Liver (tissue), 9 donors: ENCODE data around the gene ELOVL3. TPM values are rescaled to one million over a fixed set of nuclear protein-coding genes. Genes with fewer than 3 reads are reported as not detected.

Experiments used
- DNase-seq: peaks from one replicate; pipeline ENCODE4 v3.0.0-alpha.2; 2017; ENCODE audit warnings: low spot score
- H3K27ac ChIP-seq, 2 donors: one replicate each; pipeline ENCODE4 v1.7.0; 2013; ENCODE audit warnings: inconsistent platforms in 2 of 2, low read length in 2 of 2, control low read depth in 1 of 2, low read depth in 1 of 2, mild to moderate bottlenecking in 1 of 2
- H3K27me3 ChIP-seq, 4 donors: one replicate each; pipeline versions ENCODE4 v1.6.1 to v1.7.0; 2013; ENCODE audit warnings: low read length in 3 of 4, inconsistent platforms in 1 of 4, mild to moderate bottlenecking in 1 of 4, moderate library complexity in 1 of 4; ENCODE audit not compliant: control insufficient read depth in 4 of 4, insufficient read depth in 4 of 4
- H3K36me3 ChIP-seq, 4 donors: one replicate each; pipeline versions ENCODE4 v1.6.1 to v1.7.0; 2013; ENCODE audit warnings: low read length in 3 of 4, mild to moderate bottlenecking in 3 of 4, low read depth in 1 of 4, moderate library complexity in 1 of 4; ENCODE audit not compliant: control insufficient read depth in 4 of 4, insufficient read depth in 3 of 4
- H3K4me1 ChIP-seq, 4 donors: one replicate each; pipeline versions ENCODE4 v1.6.1 to v1.7.0; 2013; ENCODE audit warnings: low read length in 3 of 4, mild to moderate bottlenecking in 3 of 4, moderate library complexity in 1 of 4; ENCODE audit not compliant: control insufficient read depth in 4 of 4, insufficient read depth in 4 of 4
- H3K4me3 ChIP-seq, 3 donors: one replicate each; pipeline versions ENCODE4 v1.6.1 to v1.7.0; 2013; ENCODE audit warnings: low read length in 3 of 3, control low read depth in 1 of 3, low read depth in 1 of 3, mild to moderate bottlenecking in 1 of 3
- H3K9ac ChIP-seq, 2 donors: one replicate each; pipeline ENCODE4 v1.7.0; 2013; ENCODE audit warnings: low read length in 2 of 2, mild to moderate bottlenecking in 2 of 2, moderate library complexity in 2 of 2, control low read depth in 1 of 2, low read depth in 1 of 2
- H3K9me3 ChIP-seq, 4 donors: one replicate each; pipeline versions ENCODE4 v1.6.1 to v1.7.0; 2013; ENCODE audit warnings: low read length in 3 of 4; ENCODE audit not compliant: control insufficient read depth in 4 of 4
- EGR1 ChIP-seq, 2 donors: IDR thresholded peaks; 2 replicates each; pipeline ENCODE4 v1.6.1; 2016 to 2018; ENCODE audit warnings: antibody characterized with exemption in 2 of 2, low read depth in 2 of 2
- FOXA1 ChIP-seq: IDR thresholded peaks from 2 replicates; pipeline ENCODE4 v1.6.1; 2016; ENCODE audit warnings: antibody characterized with exemption
- FOXA2 ChIP-seq: IDR thresholded peaks from 2 replicates; pipeline ENCODE4 v1.6.1; 2016; ENCODE audit warnings: antibody characterized with exemption
- GABPA ChIP-seq, 2 donors: IDR thresholded peaks in 1 of 2; conservative IDR thresholded peaks in 1 of 2; 2 replicates each; pipeline ENCODE4 v1.6.1; 2016; ENCODE audit warnings: antibody characterized with exemption in 2 of 2, mild to moderate bottlenecking in 1 of 2, moderate library complexity in 1 of 2
- HNF4A ChIP-seq, 2 donors: conservative IDR thresholded peaks; 2 replicates each; pipeline ENCODE4 v1.6.1; 2016; ENCODE audit warnings: antibody characterized with exemption in 2 of 2, mild to moderate bottlenecking in 2 of 2
- HNF4G ChIP-seq: IDR thresholded peaks from 2 replicates; pipeline ENCODE4 v1.6.1; 2016; ENCODE audit warnings: antibody characterized with exemption
- JUND ChIP-seq, 2 donors: IDR thresholded peaks; 2 replicates each; pipeline ENCODE4 v1.6.1; 2016; ENCODE audit warnings: antibody characterized with exemption in 2 of 2
- NR2F2 ChIP-seq: IDR thresholded peaks from 2 replicates; pipeline ENCODE4 v1.6.1; 2016; ENCODE audit warnings: antibody characterized with exemption
- RAD21 ChIP-seq, 2 donors: IDR thresholded peaks; 2 replicates each; pipeline ENCODE4 v1.6.1; 2016; ENCODE audit warnings: antibody characterized with exemption in 2 of 2, mild to moderate bottlenecking in 2 of 2
- RXRA ChIP-seq, 2 donors: IDR thresholded peaks; 2 replicates each; pipeline ENCODE4 v1.6.1; 2017 to 2018; ENCODE audit warnings: antibody characterized with exemption in 2 of 2, mild to moderate bottlenecking in 1 of 2
- SP1 ChIP-seq: IDR thresholded peaks from 2 replicates; pipeline ENCODE4 v1.6.1; 2018; ENCODE audit warnings: antibody characterized with exemption, mild to moderate bottlenecking
- TAF1 ChIP-seq: conservative IDR thresholded peaks from 2 replicates; pipeline ENCODE4 v1.6.1; 2016; ENCODE audit warnings: antibody characterized with exemption, mild to moderate bottlenecking
- YY1 ChIP-seq: IDR thresholded peaks from 2 replicates; pipeline ENCODE4 v1.6.1; 2016; ENCODE audit warnings: antibody characterized with exemption, mild to moderate bottlenecking
- WGBS: extraction: QIAGEN DNeasy Blood & Tissue Kit; methylation state at CpG from one replicate; pipeline ENCODE4 v1.1.7; 2013; 5-methylcytosine and 5-hydroxymethylcytosine counted together
- polyA plus RNA-seq, 2 donors: library from polyadenylated mRNA; stranded (reverse) in 1 of 2; unstranded in 1 of 2; fragments of 200-250 nt in 1 of 2; fragments of >200 nt in 1 of 2; fragmentation: Nextera tagmentation in 1 of 2; extraction: Ambion mirVana in 1 of 2; gene quantifications; one replicate each; pipeline versions ENCODE4 v1.2.1 to v1.2.3, GENCODE V29; 2013 to 2015
- total RNA-seq, 2 donors: library from RNA; depleted of rRNA; stranded (reverse); fragments of >200 nt; gene quantifications; one replicate each; pipeline ENCODE4 v1.2.3, GENCODE V29; 2014
- TF ChIP-seq, protein P1 (sequence below): IDR thresholded peaks from 2 replicates; pipeline ENCODE4 v1.6.1; 2016; ENCODE audit warnings: antibody characterized with exemption, mild to moderate bottlenecking
- TF ChIP-seq, protein P2 (sequence below): fragments of 150-350 bp; IDR thresholded peaks from 2 replicates; pipeline ENCODE4 v1.5.1; 2017; ENCODE audit warnings: improper control_type of control experiment, low read depth, low read length; ENCODE audit not compliant: missing input control
- TF ChIP-seq, protein P3 (sequence below): IDR thresholded peaks from 2 replicates; pipeline ENCODE4 v1.6.1; 2016; ENCODE audit warnings: antibody characterized with exemption
- TF ChIP-seq, protein P4 (sequence below): IDR thresholded peaks from 2 replicates; pipeline ENCODE4 v1.6.1; 2016; ENCODE audit warnings: antibody characterized with exemption
- TF ChIP-seq, protein P5 (sequence below): IDR thresholded peaks from 2 replicates; pipeline ENCODE4 v1.6.1; 2016; ENCODE audit warnings: antibody characterized with exemption
- donor health status: healthy.
- donor health status: healthy.
- donor health status: healthy.
- donor health status: healthy.
- donor health status: healthy.

ELOVL3 gene
- total and polyA plus RNA-seq, 4 donors, result 0.42 TPM; not detected in 3

DNA sequence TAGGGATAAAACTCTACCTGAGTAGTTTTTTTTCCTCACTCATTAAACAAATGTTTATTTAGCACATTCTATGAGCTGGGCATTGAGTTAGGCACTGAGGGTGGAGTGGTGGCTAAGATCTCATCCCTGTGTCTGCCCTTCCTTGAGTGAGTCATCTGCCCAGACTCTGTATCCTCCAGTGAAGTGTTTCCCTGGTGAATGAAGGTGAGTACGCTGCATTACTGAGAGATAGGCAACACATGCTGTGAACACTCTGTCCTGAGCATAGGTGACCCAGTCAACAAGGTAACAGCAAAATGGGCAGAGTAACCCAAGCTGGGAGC is 9.5 kb downstream of the ELOVL3 start:
- Histone ChIP-seq H3K9ac (no peak overlapping the region), H3K27ac (no peak overlapping the region), H3K36me3 (no peaks in the 10 kb centered on the region), H3K9me3 (no peaks in the 10 kb centered on the region), H3K4me1 (peaks cover 10 to 15% (median 13%) of the 10 kb centered on the region in 4 donors), H3K27me3 (peaks cover 0 to 4% (median 0%) of the 10 kb centered on the region in 4 donors), H3K4me3 (no peak overlapping the region)
- 93% methylated on average over 1 of the region's 1 CpG for WGBS
- TF ChIP-seq, protein P1, sequence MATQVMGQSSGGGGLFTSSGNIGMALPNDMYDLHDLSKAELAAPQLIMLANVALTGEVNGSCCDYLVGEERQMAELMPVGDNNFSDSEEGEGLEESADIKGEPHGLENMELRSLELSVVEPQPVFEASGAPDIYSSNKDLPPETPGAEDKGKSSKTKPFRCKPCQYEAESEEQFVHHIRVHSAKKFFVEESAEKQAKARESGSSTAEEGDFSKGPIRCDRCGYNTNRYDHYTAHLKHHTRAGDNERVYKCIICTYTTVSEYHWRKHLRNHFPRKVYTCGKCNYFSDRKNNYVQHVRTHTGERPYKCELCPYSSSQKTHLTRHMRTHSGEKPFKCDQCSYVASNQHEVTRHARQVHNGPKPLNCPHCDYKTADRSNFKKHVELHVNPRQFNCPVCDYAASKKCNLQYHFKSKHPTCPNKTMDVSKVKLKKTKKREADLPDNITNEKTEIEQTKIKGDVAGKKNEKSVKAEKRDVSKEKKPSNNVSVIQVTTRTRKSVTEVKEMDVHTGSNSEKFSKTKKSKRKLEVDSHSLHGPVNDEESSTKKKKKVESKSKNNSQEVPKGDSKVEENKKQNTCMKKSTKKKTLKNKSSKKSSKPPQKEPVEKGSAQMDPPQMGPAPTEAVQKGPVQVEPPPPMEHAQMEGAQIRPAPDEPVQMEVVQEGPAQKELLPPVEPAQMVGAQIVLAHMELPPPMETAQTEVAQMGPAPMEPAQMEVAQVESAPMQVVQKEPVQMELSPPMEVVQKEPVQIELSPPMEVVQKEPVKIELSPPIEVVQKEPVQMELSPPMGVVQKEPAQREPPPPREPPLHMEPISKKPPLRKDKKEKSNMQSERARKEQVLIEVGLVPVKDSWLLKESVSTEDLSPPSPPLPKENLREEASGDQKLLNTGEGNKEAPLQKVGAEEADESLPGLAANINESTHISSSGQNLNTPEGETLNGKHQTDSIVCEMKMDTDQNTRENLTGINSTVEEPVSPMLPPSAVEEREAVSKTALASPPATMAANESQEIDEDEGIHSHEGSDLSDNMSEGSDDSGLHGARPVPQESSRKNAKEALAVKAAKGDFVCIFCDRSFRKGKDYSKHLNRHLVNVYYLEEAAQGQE, result no peak
- TF ChIP-seq HNF4A (conservative IDR thresholded peaks at IDR 0.05), result no peak
- TF ChIP-seq GABPA (IDR thresholded peaks at IDR 0.05 in 1 of 2, conservative IDR thresholded peaks at IDR 0.05 in 1 of 2), result no peak
- no peak for TF ChIP-seq FOXA1
- TF ChIP-seq NR2F2, result no peak
- no peak for TF ChIP-seq FOXA2
- TF ChIP-seq, protein P2, sequence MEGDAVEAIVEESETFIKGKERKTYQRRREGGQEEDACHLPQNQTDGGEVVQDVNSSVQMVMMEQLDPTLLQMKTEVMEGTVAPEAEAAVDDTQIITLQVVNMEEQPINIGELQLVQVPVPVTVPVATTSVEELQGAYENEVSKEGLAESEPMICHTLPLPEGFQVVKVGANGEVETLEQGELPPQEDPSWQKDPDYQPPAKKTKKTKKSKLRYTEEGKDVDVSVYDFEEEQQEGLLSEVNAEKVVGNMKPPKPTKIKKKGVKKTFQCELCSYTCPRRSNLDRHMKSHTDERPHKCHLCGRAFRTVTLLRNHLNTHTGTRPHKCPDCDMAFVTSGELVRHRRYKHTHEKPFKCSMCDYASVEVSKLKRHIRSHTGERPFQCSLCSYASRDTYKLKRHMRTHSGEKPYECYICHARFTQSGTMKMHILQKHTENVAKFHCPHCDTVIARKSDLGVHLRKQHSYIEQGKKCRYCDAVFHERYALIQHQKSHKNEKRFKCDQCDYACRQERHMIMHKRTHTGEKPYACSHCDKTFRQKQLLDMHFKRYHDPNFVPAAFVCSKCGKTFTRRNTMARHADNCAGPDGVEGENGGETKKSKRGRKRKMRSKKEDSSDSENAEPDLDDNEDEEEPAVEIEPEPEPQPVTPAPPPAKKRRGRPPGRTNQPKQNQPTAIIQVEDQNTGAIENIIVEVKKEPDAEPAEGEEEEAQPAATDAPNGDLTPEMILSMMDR, result no peak
- no peak for TF ChIP-seq SP1
- TF ChIP-seq TAF1, result no peak
- no peak for TF ChIP-seq JUND (IDR thresholded peaks at IDR 0.05)
- no peak for TF ChIP-seq RAD21 (IDR thresholded peaks at IDR 0.05)
- TF ChIP-seq, protein P3, sequence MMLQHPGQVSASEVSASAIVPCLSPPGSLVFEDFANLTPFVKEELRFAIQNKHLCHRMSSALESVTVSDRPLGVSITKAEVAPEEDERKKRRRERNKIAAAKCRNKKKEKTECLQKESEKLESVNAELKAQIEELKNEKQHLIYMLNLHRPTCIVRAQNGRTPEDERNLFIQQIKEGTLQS, result no peak
- TF ChIP-seq, protein P4, sequence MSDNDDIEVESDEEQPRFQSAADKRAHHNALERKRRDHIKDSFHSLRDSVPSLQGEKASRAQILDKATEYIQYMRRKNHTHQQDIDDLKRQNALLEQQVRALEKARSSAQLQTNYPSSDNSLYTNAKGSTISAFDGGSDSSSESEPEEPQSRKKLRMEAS, result no peak
- TF ChIP-seq RXRA (IDR thresholded peaks at IDR 0.05), result no peak
- TF ChIP-seq HNF4G, result no peak
- no peak for TF ChIP-seq EGR1 (IDR thresholded peaks at IDR 0.05; ENCODE audit: low read depth in 2 of 2)
- TF ChIP-seq YY1, result no peak
- no peak for DNase-seq

DNA sequence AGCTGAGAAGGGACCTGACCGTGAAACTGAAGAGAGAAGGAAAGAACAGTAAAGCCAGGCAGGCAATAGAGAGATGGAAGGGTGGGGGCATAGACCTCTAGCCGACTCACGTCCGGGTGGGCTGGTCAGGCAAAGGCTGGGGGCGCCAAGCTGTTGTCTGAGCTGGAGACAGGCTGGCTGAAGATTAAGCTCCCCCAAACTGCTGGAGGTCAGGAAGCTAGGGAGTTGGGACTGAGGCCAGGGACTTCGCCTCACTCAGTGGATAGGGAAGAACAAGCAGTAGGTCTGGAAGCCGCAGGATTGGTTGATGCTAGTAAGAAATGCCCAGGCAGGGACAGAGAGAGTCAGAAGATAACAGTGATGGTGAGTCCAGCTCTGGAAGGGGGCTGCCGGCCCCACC is 9.9 kb downstream of the ELOVL3 start:
- Histone ChIP-seq H3K4me1 (peaks cover 9 to 15% (median 12%) of the 10 kb centered on the region in 4 donors), H3K27ac (no peak overlapping the region), H3K9ac (no peak overlapping the region), H3K4me3 (no peak overlapping the region), H3K36me3 (no peaks in the 10 kb centered on the region), H3K9me3 (no peaks in the 10 kb centered on the region), H3K27me3 (peaks cover 0 to 4% (median 0%) of the 10 kb centered on the region in 4 donors)
- WGBS, result 62% methylated on average over 8 of the region's 8 CpGs
- DNase-seq, result no peak
- no peak for TF ChIP-seq JUND (IDR thresholded peaks at IDR 0.05)
- no peak for TF ChIP-seq RAD21 (IDR thresholded peaks at IDR 0.05)
- TF ChIP-seq, protein P5, sequence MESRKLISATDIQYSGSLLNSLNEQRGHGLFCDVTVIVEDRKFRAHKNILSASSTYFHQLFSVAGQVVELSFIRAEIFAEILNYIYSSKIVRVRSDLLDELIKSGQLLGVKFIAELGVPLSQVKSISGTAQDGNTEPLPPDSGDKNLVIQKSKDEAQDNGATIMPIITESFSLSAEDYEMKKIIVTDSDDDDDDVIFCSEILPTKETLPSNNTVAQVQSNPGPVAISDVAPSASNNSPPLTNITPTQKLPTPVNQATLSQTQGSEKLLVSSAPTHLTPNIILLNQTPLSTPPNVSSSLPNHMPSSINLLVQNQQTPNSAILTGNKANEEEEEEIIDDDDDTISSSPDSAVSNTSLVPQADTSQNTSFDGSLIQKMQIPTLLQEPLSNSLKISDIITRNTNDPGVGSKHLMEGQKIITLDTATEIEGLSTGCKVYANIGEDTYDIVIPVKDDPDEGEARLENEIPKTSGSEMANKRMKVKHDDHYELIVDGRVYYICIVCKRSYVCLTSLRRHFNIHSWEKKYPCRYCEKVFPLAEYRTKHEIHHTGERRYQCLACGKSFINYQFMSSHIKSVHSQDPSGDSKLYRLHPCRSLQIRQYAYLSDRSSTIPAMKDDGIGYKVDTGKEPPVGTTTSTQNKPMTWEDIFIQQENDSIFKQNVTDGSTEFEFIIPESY, result no peak
- no peak for TF ChIP-seq FOXA1
- no peak for TF ChIP-seq SP1
- TF ChIP-seq YY1, result no peak
